ENCODE measurements around the gene FAF1. TPM values are rescaled to one million over a fixed set of nuclear protein-coding genes. Genes with fewer than 3 reads are reported as not detected.

FAF1 gene
- total RNA-seq, 4 donors from 2014 or later: 39.7 to 60.6 (median 42.9) TPM

GRCh38 chr1:50703240-50703639 is 256.8 kb downstream of the FAF1 start:
- H3K27ac ChIP-seq (replicated peaks in 1 of 4): no peak overlapping the region
- no peaks in the 10 kb centered on the region for H3K9me3 ChIP-seq
- no peak overlapping the region for H3K4me3 ChIP-seq
- intact Hi-C loops (cut with DNase I): no loop called here
- no peak for DNase-seq (ENCODE audit: extremely low spot score)
- H3K36me3 ChIP-seq: no peaks in the 10 kb centered on the region
- TF ChIP-seq EP300 (IDR thresholded peaks at IDR 0.05): no peak
- no peak for TF ChIP-seq POLR2A (IDR thresholded peaks at IDR 0.05; ENCODE audit: low read depth)
- TF ChIP-seq CTCF (IDR thresholded peaks at IDR 0.05): no peak
- no peak for TF ChIP-seq POLR2AphosphoS5 (IDR thresholded peaks at IDR 0.05)
- H3K4me1 ChIP-seq: peaks cover 0 to 27% (median 10%) of the 10 kb centered on the region in 4 donors
- H3K27me3 ChIP-seq: no peaks in the 10 kb centered on the region

DNA sequence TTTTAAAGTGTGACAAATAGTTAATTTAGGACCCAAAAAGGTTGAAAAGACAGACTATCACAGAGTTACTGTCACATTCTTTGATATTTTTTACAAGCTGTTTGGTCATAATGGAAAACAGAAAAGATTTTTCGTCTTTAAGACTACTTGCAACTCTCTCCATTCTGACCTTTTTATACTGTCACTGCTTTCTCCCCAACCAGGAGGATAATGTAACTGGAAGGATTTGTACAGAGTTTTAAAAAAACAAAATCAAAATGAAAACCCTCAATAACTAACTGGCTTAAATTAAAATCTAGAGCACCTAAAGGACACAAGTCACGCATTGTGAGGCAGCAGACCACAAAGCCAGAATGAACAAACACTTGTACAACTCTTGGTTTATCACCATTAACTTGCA is 257.7 kb downstream of the FAF1 start:
- no peak for TF ChIP-seq POLR2A (IDR thresholded peaks at IDR 0.05; ENCODE audit: low read depth)
- TF ChIP-seq EP300 (IDR thresholded peaks at IDR 0.05): no peak
- TF ChIP-seq POLR2AphosphoS5 (IDR thresholded peaks at IDR 0.05): no peak
- TF ChIP-seq CTCF (IDR thresholded peaks at IDR 0.05): no peak
- Histone ChIP-seq H3K4me3 (no peak overlapping the region), H3K27me3 (no peaks in the 10 kb centered on the region), H3K27ac (replicated peaks in 1 of 4) (no peak overlapping the region), H3K36me3 (no peaks in the 10 kb centered on the region), H3K4me1 (peaks cover 0 to 27% (median 10%) of the 10 kb centered on the region in 4 donors), H3K9me3 (no peaks in the 10 kb centered on the region)
- whole genome bisulfite sequencing: 94% methylated on average over 2 of the region's 2 CpGs
- no peak for DNase-seq (ENCODE audit: extremely low spot score)
- intact Hi-C loops (cut with DNase I): no loop called here

GRCh38 chr1:50701706-50702317 is 258.3 kb downstream of the FAF1 start:
- H3K9me3 ChIP-seq: no peaks in the 10 kb centered on the region
- peaks cover 0 to 27% (median 10%) of the 10 kb centered on the region in 4 donors for H3K4me1 ChIP-seq
- WGBS: 29% methylated on average over 1 of the region's 1 CpG
- no peaks in the 10 kb centered on the region for H3K36me3 ChIP-seq
- no peak for TF ChIP-seq POLR2AphosphoS5 (IDR thresholded peaks at IDR 0.05)
- H3K27me3 ChIP-seq: no peaks in the 10 kb centered on the region
- no peak overlapping the region for H3K27ac ChIP-seq (replicated peaks in 1 of 4)
- intact Hi-C loops (cut with DNase I): no loop called here
- no peak for DNase-seq (ENCODE audit: extremely low spot score)
- H3K4me3 ChIP-seq: no peak overlapping the region

DNA sequence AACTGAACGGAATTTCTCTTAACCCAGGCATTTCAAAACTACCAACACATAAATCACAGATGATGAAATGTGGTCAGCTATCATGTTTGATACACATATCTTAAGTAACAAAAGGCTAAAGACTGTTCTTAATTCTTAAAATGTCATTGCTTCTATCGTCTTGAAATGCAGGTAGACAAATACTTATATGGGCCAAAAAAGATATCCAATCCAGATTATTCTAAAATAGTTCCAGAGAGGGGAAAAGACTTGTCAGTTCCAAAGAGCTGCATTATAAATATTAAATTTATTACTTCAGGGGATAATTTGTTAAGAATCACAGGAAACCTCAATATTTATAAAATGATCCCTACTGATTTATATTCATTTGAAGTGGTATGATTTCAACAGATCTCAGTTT is 259.4 kb downstream of the FAF1 start:
- Histone ChIP-seq H3K4me1 (peaks cover 0 to 22% (median 8%) of the 10 kb centered on the region in 4 donors), H3K27ac (replicated peaks in 1 of 4) (no peak overlapping the region), H3K9me3 (no peaks in the 10 kb centered on the region), H3K4me3 (no peak overlapping the region), H3K36me3 (no peaks in the 10 kb centered on the region), H3K27me3 (no peaks in the 10 kb centered on the region)
- WGBS: 85% methylated on average over 2 of the region's 2 CpGs
- intact Hi-C loops (cut with DNase I): no loop called here
- TF ChIP-seq EP300 (IDR thresholded peaks at IDR 0.05): no peak
- no peak for TF ChIP-seq POLR2A (IDR thresholded peaks at IDR 0.05; ENCODE audit: low read depth)
- no peak for TF ChIP-seq CTCF (IDR thresholded peaks at IDR 0.05)
- no peak for TF ChIP-seq POLR2AphosphoS5 (IDR thresholded peaks at IDR 0.05)
- no peak for DNase-seq (ENCODE audit: extremely low spot score)

DNA sequence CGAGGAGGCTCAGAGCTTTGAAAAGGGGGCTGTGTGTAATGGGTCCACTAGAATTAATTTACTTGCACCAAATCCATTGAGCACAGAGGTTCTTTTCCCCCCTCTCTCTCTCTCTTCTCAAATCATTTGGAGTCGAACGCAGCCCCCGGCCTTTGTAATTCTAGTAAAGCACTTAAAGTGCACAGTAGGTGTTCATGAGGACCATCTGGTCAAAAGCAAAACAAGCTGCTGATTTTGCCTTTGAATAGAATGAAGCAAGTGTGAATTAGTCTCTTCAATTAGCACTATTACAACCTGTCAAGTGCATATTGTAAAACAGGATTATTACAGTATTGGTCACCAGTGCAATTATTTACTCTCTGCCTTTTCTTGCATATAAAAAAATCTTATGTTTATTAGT is 259.9 kb downstream of the FAF1 start:
- DNase-seq (ENCODE audit: extremely low spot score): no peak
- no peaks in the 10 kb centered on the region for H3K36me3 ChIP-seq
- TF ChIP-seq POLR2A (IDR thresholded peaks at IDR 0.05; ENCODE audit: low read depth) (no peak), CTCF (IDR thresholded peaks at IDR 0.05) (no peak), POLR2AphosphoS5 (IDR thresholded peaks at IDR 0.05) (no peak)
- intact Hi-C loops (cut with DNase I): no loop called here
- H3K27me3 ChIP-seq: no peaks in the 10 kb centered on the region
- H3K4me3 ChIP-seq: no peak overlapping the region
- peaks cover 0 to 18% (median 6%) of the 10 kb centered on the region in 4 donors for H3K4me1 ChIP-seq
- no peaks in the 10 kb centered on the region for H3K9me3 ChIP-seq
- 94% methylated on average over 4 of the region's 4 CpGs for WGBS
- H3K27ac ChIP-seq (replicated peaks in 1 of 4): no peak overlapping the region

Measured in esophagus muscularis mucosa (tissue), 4 donors.